ENCODE results near the gene TESPA1.
A peak's percentile ranks its signal among the peaks of the same experiment; 100 is the strongest.
"Not testable (repeated sequence)": the region's sequence is repeated elsewhere in the genome, so short reads cannot be mapped to it uniquely, and the experiment has no call there.

The TESPA1 gene

GRCh38 chr12:54958048-54958658, 26.4 kb downstream of the TESPA1 start:
- FAIRE-seq (peak; percentile 81), DNase-seq (ENCODE audit: insufficient read length) (no peak)
- TF ChIP-seq POLR2A (IDR thresholded peaks at IDR 0.05; ENCODE audit: low read depth, low read length) (no peak), POLR2AphosphoS5 (IDR thresholded peaks at IDR 0.05; ENCODE audit: low read depth, low read length) (no peak), TAF1 (IDR thresholded peaks at IDR 0.05; ENCODE audit: borderline replicate concordance, low read depth, low read length) (no peak)

GRCh38 chr12:54956818-54957641, 27.5 kb downstream of the TESPA1 start:
- no peak for DNase-seq (ENCODE audit: insufficient read length)
- TF ChIP-seq POLR2A (IDR thresholded peaks at IDR 0.05; ENCODE audit: low read depth, low read length) (no peak), POLR2AphosphoS5 (IDR thresholded peaks at IDR 0.05; ENCODE audit: low read depth, low read length) (no peak), TAF1 (IDR thresholded peaks at IDR 0.05; ENCODE audit: borderline replicate concordance, low read depth, low read length) (no peak)
- FAIRE-seq: no peak

- no peak for DNase-seq (ENCODE audit: insufficient read length)
- TF ChIP-seq TAF1 (IDR thresholded peaks at IDR 0.05; ENCODE audit: borderline replicate concordance, low read depth, low read length) (no peak), POLR2AphosphoS5 (IDR thresholded peaks at IDR 0.05; ENCODE audit: low read depth, low read length) (no peak), POLR2A (IDR thresholded peaks at IDR 0.05; ENCODE audit: low read depth, low read length) (no peak)
- no peak for FAIRE-seq
These were observed 28.2 kb downstream of the TESPA1 start for GRCh38 chr12:54956322-54956721.

- DNase-seq (ENCODE audit: insufficient read length) (no peak), FAIRE-seq (peak; percentile 9)
- TF ChIP-seq POLR2AphosphoS5 (IDR thresholded peaks at IDR 0.05; ENCODE audit: low read depth, low read length) (no peak), TAF1 (IDR thresholded peaks at IDR 0.05; ENCODE audit: borderline replicate concordance, low read depth, low read length) (no peak), POLR2A (IDR thresholded peaks at IDR 0.05; ENCODE audit: low read depth, low read length) (no peak)
These were observed 29.8 kb downstream of the TESPA1 start for GRCh38 chr12:54954801-54955200.

- DNase-seq (ENCODE audit: insufficient read length): no peak
- no peak for TF ChIP-seq TAF1 (IDR thresholded peaks at IDR 0.05; ENCODE audit: borderline replicate concordance, low read depth, low read length)
- no peak for TF ChIP-seq POLR2AphosphoS5 (IDR thresholded peaks at IDR 0.05; ENCODE audit: low read depth, low read length)
- no peak for TF ChIP-seq POLR2A (IDR thresholded peaks at IDR 0.05; ENCODE audit: low read depth, low read length)
- no peak for FAIRE-seq
These were observed 30.3 kb downstream of the TESPA1 start for GRCh38 chr12:54954228-54954627.

- FAIRE-seq (no peak), DNase-seq (ENCODE audit: insufficient read length) (no peak)
- TF ChIP-seq POLR2AphosphoS5 (IDR thresholded peaks at IDR 0.05; ENCODE audit: low read depth, low read length) (no peak), POLR2A (IDR thresholded peaks at IDR 0.05; ENCODE audit: low read depth, low read length) (no peak), TAF1 (IDR thresholded peaks at IDR 0.05; ENCODE audit: borderline replicate concordance, low read depth, low read length) (no peak)
These were observed 34.4 kb downstream of the TESPA1 start for GRCh38 chr12:54950071-54950727.

GRCh38 chr12:54949073-54949711, 35.4 kb downstream of the TESPA1 start:
- no peak for DNase-seq (ENCODE audit: insufficient read length)
- no peak for FAIRE-seq
- TF ChIP-seq TAF1 (IDR thresholded peaks at IDR 0.05; ENCODE audit: borderline replicate concordance, low read depth, low read length): no peak
- no peak for TF ChIP-seq POLR2AphosphoS5 (IDR thresholded peaks at IDR 0.05; ENCODE audit: low read depth, low read length)
- no peak for TF ChIP-seq POLR2A (IDR thresholded peaks at IDR 0.05; ENCODE audit: low read depth, low read length)

- no peak for DNase-seq (ENCODE audit: insufficient read length)
- FAIRE-seq: no peak
- TF ChIP-seq POLR2AphosphoS5 (IDR thresholded peaks at IDR 0.05; ENCODE audit: low read depth, low read length): no peak
- TF ChIP-seq TAF1 (IDR thresholded peaks at IDR 0.05; ENCODE audit: borderline replicate concordance, low read depth, low read length): no peak
- TF ChIP-seq POLR2A (IDR thresholded peaks at IDR 0.05; ENCODE audit: low read depth, low read length): no peak
These were observed 36.4 kb downstream of the TESPA1 start for GRCh38 chr12:54948171-54948570.

- FAIRE-seq (no peak), DNase-seq (ENCODE audit: insufficient read length) (no peak)
- no peak for TF ChIP-seq POLR2A (IDR thresholded peaks at IDR 0.05; ENCODE audit: low read depth, low read length)
- TF ChIP-seq TAF1 (IDR thresholded peaks at IDR 0.05; ENCODE audit: borderline replicate concordance, low read depth, low read length): no peak
- no peak for TF ChIP-seq POLR2AphosphoS5 (IDR thresholded peaks at IDR 0.05; ENCODE audit: low read depth, low read length)
These were observed 39.5 kb downstream of the TESPA1 start for GRCh38 chr12:54945082-54945481.

- FAIRE-seq; DNase-seq (ENCODE audit: insufficient read length): not testable (repeated sequence)
These were observed 41.3 kb downstream of the TESPA1 start for GRCh38 chr12:54943292-54943691.

- TF ChIP-seq POLR2A (IDR thresholded peaks at IDR 0.05; ENCODE audit: low read depth, low read length) (no peak), TAF1 (IDR thresholded peaks at IDR 0.05; ENCODE audit: borderline replicate concordance, low read depth, low read length) (no peak), POLR2AphosphoS5 (IDR thresholded peaks at IDR 0.05; ENCODE audit: low read depth, low read length) (no peak)
- DNase-seq (ENCODE audit: insufficient read length): no peak
These were observed 42.9 kb downstream of the TESPA1 start for GRCh38 chr12:54941659-54942058.

More at GRCh38 chr12:54941659-54942058, 42.9 kb downstream of the TESPA1 start:
- FAIRE-seq: no peak
